NCI-H1694 (cell line): Measurements from ENCODE around the gene ZNF467.
A peak's percentile ranks its signal among the peaks of the same experiment; 100 is the strongest.

Source experiments
- DNase-seq: peaks from one replicate; lab custom pipeline; 2025; lab: John Stamatoyannopoulos, UW

The ZNF467 gene

DNA sequence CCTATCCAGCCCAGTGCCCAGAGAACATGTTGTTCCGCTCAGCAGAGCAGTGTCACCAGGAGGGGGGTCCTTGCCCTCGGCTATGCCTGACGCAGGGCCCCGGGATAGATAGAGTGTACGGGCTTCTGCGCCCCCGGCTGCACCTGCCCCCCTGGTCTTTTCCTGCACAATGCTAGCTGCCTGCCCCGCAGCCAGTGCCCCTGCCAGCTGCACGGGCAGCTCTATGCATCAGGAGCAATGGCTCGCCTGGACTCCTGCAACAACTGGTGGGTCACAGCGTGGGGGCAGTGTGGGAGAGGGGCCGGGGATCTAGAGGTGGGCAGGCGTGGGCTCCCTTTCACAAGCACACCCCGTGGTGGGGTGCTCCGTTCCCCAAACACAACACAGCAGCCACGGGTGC lies 33.3 kb upstream of the ZNF467 start:
- no peak for DNase-seq

- DNase-seq = peak; percentile 47
Observed at GRCh38 chr7:149804106-149804505, 30.7 kb upstream of the ZNF467 start.

DNA sequence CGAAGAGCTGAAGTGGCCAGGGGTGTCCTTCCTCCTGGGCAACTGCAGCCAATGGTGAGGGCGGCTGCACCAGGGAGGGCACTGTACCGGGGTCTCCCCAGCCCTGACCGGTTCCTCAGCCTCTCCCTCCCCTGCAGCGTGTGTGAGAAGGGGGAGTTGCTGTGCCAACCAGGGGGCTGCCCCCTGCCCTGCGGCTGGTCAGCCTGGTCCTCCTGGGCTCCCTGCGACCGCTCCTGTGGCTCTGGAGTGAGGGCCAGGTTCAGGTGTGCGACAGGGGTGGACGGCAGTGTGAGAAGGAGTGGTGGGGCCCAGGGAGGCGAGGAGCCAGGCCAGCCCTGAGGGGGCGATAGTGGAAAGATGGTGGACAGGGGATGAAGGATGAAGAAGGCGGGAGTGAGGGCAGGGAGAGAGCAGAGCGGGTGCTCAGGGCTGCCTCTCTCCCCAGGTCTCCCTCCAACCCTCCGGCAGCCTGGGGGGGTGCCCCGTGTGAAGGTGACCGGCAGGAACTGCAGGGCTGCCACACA lies 30.2 kb upstream of the ZNF467 start:
- no peak for DNase-seq

DNA sequence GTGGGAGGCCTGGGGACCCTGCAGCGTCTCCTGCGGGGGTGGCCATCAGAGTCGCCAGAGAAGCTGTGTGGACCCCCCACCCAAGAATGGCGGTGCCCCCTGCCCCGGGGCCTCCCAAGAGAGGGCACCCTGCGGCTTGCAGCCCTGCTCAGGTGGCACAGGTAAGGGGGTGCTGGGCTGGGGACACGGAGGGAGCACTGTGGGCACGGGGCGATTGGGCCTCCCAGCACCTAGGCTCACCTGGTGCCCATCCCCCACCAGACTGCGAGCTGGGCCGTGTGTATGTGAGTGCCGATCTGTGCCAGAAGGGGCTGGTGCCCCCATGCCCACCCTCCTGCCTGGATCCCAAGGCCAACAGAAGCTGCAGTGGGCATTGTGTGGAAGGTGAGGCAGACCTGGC lies 29.6 kb upstream of the ZNF467 start:
- no peak for DNase-seq

GRCh38 chr7:149801816-149802215 lies 28.4 kb upstream of the ZNF467 start:
- no peak for DNase-seq

- DNase-seq = no peak
Observed at GRCh38 chr7:149801002-149801566, 27.7 kb upstream of the ZNF467 start.

- no peak for DNase-seq
Observed at GRCh38 chr7:149800169-149800555, 26.8 kb upstream of the ZNF467 start.

DNA sequence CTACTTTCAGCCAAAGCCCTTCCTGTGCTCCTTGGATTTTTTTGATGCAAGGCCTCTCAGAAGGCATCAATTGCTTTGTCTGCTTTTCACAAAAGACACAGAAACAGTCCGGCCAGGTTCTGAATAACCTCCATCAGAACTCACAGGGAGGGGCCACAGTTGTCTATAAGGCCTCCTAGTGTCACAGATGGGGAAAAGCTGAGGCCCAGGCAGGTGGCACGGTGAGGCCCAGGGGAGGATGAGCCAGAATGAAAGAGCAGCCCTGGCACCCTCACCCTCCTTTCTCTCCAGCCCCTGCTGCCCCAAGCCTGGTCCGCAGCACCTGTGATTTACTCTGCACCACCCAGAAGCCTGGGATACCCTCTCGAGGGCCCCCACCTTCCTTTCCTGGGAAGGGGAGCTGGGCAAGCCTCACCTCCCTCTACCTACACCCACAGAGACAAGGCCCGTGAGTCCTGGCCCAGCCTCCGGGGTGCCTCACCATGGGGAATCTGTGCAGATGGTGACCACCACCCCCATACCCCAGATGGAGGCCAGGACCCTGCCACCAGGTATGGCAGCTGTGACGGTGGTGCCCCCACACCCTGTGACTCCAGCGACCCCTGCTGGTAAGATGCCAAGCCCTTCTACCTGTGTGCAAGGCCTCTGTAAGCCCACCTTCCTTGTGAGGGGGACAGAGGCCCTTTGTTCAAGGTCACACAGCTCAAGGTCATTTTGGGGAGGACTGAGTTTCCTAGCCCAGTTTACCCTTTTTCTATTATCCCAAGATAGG lies 26.2 kb upstream of the ZNF467 start:
- no peak for DNase-seq

DNA sequence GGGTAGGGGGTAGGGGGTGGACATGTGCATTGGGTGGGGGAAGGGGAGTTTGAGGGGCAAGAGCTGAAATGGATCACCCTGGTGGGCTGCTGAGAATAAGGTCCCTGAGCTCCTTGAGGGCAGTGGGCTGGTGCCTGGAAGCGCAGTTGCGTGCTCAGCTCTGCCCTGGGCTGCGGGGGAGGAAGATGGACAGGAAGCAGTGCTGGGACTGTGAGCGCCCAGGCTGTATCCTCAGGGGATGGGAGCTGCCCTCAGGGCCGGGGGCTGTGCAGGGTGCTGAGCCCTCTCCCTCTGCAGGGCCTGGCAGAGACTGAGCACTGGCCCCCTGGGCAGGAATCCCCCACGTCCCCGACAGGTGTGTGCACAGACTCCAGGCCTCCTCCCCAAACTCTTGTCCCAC lies 24.4 kb upstream of the ZNF467 start:
- DNase-seq = no peak

GRCh38 chr7:149796287-149796860 lies 23.0 kb upstream of the ZNF467 start:
- no peak for DNase-seq

- no peak for DNase-seq
Observed at GRCh38 chr7:149795126-149795525, 21.7 kb upstream of the ZNF467 start.

- DNase-seq = no peak
Observed at GRCh38 chr7:149794661-149795060, 21.3 kb upstream of the ZNF467 start.

- DNase-seq = no peak
Observed at GRCh38 chr7:149793261-149793660, 19.9 kb upstream of the ZNF467 start.

DNA sequence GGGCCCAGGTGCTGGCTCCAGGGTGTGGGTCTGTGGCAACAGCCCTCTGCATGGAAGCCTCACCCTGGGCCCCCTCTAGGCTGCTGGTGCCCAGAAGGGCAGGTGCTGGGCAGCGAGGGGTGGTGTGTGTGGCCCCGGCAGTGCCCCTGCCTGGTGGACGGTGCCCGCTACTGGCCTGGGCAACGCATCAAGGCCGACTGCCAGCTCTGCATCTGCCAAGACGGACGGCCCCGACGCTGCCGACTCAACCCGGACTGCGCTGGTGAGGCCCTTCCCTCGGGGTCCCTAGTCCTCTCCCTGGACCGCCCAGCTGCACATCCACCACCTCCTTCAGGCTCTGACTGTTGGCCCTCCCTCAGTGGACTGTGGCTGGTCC lies 18.8 kb upstream of the ZNF467 start:
- DNase-seq = no peak

DNA sequence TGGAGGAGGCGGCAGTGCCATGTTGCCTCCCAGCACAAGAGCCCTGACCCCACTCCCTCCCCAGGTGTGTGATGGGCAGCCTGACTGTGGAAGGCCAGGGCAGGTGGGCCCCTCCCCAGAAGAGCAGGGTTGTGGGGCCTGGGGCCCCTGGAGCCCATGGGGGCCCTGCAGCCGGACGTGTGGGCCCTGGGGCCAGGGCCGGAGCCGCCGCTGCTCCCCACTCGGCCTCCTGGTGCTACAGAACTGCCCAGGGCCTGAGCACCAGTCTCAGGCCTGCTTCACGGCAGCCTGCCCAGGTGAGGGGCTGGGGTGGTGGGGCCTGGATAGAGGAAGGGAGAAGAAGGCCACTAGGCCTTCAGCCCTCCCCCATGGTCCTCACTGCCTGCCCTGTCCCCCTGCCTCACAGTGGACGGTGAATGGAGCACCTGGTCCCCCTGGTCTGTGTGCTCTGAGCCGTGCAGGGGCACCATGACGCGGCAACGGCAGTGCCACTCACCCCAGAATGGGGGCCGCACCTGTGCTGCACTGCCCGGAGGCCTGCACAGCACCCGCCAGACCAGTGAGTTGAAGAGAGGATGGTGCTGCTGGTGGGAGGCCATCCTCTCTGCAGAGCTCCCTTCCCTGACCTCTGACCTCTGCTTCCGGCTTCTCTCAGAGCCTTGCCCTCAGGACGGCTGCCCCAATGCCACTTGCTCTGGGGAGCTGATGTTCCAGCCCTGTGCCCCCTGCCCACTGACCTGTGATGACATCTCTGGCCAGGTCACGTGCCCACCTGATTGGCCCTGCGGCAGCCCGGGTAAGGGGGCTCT lies 18.2 kb upstream of the ZNF467 start:
- DNase-seq = no peak

GRCh38 chr7:149790754-149791360 lies 17.5 kb upstream of the ZNF467 start:
- no peak for DNase-seq

- DNase-seq = no peak
Observed at GRCh38 chr7:149790146-149790548, 16.8 kb upstream of the ZNF467 start.

DNA sequence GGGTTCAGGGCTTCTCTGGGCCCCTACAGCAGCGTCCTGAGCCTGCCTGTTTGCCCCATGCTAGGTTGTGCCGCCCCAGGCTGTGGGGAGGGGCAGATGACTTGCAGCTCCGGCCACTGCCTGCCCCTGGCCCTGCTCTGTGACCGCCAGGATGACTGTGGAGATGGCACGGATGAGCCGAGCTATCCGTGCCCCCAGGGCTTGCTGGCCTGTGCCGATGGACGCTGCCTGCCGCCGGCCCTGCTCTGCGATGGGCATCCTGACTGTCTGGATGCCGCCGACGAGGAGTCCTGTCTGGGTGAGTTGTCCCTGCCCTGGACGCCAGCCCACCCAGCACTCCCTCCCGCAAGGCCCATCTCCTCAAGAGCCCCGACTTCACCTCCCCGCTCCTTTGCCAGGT lies 15.7 kb upstream of the ZNF467 start:
- no peak for DNase-seq

- no peak for DNase-seq
Observed at GRCh38 chr7:149788300-149788851, 15.0 kb upstream of the ZNF467 start.

DNA sequence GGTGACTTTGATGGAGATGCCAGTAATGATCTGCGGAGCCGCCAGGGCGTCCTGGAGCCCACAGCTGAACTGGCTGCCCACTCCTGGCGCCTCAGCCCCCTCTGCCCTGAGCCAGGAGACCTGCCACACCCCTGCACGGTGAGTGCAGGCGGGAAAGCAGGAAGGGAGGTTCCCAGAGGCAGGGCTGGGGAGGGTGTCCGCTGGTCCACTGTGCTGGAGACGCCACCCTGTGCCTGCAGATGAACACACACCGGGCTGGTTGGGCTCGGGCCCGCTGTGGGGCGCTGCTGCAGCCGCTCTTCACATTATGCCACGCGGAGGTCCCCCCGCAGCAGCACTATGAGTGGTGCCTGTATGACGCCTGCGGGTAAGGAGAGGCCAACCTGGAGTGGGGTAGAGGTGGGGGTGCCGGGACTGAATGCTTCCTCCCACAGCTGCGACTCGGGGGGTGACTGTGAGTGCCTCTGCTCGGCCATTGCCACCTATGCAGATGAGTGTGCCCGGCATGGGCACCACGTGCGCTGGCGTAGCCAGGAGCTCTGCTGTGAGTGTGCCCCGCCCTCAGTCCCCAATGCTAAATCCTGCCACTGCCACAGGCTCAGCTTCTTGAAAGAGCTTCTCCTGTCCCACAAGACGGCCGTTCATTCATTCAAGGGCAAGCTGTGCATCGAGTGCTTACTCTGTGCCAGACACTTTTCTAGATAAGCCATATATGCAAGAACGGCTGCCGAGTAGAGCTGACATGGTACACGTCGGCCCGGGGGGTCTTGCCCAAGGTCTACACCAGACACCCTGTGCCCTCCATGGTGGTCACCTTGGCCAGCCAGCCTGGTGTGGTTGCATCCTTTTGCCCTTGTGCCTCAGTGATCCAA lies 14.3 kb upstream of the ZNF467 start:
- DNase-seq = no peak

DNA sequence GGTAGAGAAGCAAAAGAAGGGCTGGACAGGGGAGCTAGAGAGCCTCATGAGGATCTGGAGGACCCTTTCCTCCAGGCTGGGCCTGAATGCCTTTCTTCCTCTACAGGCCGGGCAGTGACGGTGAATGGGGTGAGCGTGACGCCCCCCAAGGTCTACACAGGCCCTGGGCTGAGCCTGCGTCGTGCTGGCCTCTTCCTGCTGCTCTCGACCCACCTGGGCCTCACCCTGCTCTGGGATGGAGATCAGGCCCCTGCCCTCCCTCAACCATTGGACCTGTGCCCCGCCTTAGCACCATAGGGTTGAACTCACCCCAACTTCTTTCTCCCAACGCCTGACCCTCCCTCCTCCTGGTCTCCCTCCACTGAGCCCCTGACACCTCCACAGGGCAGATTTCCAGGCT lies 12.6 kb upstream of the ZNF467 start:
- DNase-seq = no peak
